Activated B cell treated with CpG ODN at 0.5 μM for 24 hours (primary cell): ENCODE results near the gene CBFA2T2. TPM values are rescaled to one million over a fixed set of nuclear protein-coding genes. Genes with fewer than 3 reads are reported as not detected.
"Not testable (repeated sequence)": the region's sequence is repeated elsewhere in the genome, so short reads cannot be mapped to it uniquely, and the experiment has no call there.

Experiments used
- ATAC-seq: fragments of 200-7000 bp; cut with Tn5 transposase; one replicate; pipeline ENCODE4 v1.10.0; 2021; ENCODE audit warnings: low read depth, mild to moderate bottlenecking, moderate library complexity
- CTCF ChIA-PET: fragments of 350-600 bp; sonication (Branson Sonifier 250); formaldehyde crosslinking; loops from one replicate; lab custom pipeline; 2021; ENCODE audit warnings: antibody characterized with exemption; lab: Charles Lee
- POLR2A ChIA-PET: fragments of 350-600 bp; sonication (Branson Sonifier 250); formaldehyde crosslinking; loops from one replicate; lab custom pipeline; 2021; ENCODE audit warnings: antibody characterized with exemption; lab: Charles Lee
- DNase-seq: peaks from one replicate; pipeline ENCODE4 v3.0.0; 2022
- H3K27ac Mint-ChIP-seq: one replicate; pipeline ENCODE4 v1.8.0; 2020; ENCODE audit warnings: mixed read lengths
- H3K27me3 Mint-ChIP-seq: one replicate; pipeline ENCODE4 v1.8.0; 2021; ENCODE audit warnings: mixed read lengths
- H3K36me3 Mint-ChIP-seq: one replicate; pipeline ENCODE4 v1.8.0; 2021; ENCODE audit warnings: low read depth, mixed read lengths
- H3K4me1 Mint-ChIP-seq: one replicate; pipeline ENCODE4 v1.8.0; 2021; ENCODE audit warnings: mixed read lengths
- H3K4me3 Mint-ChIP-seq: one replicate; pipeline ENCODE4 v1.8.0; 2020; ENCODE audit warnings: mild to moderate bottlenecking, mixed read lengths
- H3K9me3 Mint-ChIP-seq: one replicate; pipeline ENCODE4 v1.8.0; 2020; ENCODE audit warnings: mixed read lengths
- intact Hi-C: fragments of 100-400 bp; cut with micrococcal nuclease; formaldehyde crosslinking; loops from one replicate; pipeline ENCODE4 v1.15.1; 2024
- total RNA-seq: library from RNA; stranded (reverse); gene quantifications from 2 replicates; pipeline ENCODE4 v1.2.3, GENCODE V29; 2022
- TF ChIP-seq, protein P1 (sequence below): fragments of 200-600 bp; IDR thresholded peaks from one replicate; pipeline ENCODE4 v1.8.0; 2022; ENCODE audit warnings: antibody characterized with exemption, mild to moderate bottlenecking

Gene CBFA2T2
- total RNA-seq, 1 donor from 2014 or later = 15.8 TPM

DNA sequence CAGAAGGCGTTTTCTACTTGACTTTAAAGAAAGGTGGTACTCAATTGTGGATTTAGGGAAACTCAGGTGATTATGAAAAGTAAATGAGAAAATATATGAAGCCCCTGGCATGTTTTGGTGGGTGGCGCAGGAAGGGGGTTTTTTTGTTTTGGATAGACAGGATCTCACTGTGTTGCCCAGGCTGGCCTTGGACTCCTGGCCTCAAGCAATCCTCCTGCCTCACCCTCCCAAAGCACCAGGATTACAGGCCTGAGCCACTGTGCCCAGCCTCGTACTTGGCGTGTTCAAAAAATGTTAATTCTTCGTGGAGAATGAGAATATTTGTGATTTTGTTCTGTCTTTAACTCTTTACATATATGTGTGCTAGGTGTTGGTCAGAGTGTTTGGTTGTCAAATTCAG lies 140.1 kb downstream of the CBFA2T2 start:
- Mint-ChIP-seq H3K36me3 (peaks cover 79% of the 10 kb centered on the region), H3K27ac (no peak overlapping the region)
- POLR2A ChIA-PET = interaction anchor here (1.0 kb wide), 1 partner anchor 20 kb away, joined by 3 read pairs; no protein-coding TSS in a partner anchor

DNA sequence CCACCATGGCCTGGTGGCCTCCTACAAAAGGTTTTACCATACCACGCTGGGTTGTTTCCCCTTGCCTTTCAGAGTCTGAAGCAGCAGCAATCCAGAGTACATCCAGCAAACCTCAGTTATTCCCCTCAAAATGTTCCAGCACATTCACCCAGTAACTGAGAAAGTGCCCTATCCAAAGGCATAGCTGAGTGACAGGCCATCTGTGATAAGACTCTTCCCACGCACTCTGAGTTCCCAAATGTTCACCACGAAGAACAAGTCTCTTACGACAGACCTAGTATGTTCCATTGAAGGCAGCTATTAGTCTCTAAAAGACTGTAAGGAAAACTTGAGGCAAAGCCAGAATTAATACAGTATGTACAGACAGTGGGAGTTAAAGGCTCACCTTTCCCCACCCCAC lies 140.6 kb downstream of the CBFA2T2 start:
- no peaks in the 10 kb centered on the region for H3K9me3 Mint-ChIP-seq
- ATAC-seq (no peak), DNase-seq (no peak)
- POLR2A ChIA-PET = interaction anchor here (0.6 kb wide), 1 partner anchor 1096 kb away, joined by 5 read pairs; no protein-coding TSS in a partner anchor
- H3K4me1 Mint-ChIP-seq = no peaks in the 10 kb centered on the region
- TF ChIP-seq, protein P1, sequence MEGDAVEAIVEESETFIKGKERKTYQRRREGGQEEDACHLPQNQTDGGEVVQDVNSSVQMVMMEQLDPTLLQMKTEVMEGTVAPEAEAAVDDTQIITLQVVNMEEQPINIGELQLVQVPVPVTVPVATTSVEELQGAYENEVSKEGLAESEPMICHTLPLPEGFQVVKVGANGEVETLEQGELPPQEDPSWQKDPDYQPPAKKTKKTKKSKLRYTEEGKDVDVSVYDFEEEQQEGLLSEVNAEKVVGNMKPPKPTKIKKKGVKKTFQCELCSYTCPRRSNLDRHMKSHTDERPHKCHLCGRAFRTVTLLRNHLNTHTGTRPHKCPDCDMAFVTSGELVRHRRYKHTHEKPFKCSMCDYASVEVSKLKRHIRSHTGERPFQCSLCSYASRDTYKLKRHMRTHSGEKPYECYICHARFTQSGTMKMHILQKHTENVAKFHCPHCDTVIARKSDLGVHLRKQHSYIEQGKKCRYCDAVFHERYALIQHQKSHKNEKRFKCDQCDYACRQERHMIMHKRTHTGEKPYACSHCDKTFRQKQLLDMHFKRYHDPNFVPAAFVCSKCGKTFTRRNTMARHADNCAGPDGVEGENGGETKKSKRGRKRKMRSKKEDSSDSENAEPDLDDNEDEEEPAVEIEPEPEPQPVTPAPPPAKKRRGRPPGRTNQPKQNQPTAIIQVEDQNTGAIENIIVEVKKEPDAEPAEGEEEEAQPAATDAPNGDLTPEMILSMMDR = no peak
- H3K36me3 Mint-ChIP-seq = peaks cover 77% of the 10 kb centered on the region
- intact Hi-C loops = no loop called here
- no peaks in the 10 kb centered on the region for H3K27me3 Mint-ChIP-seq
- no peak overlapping the region for H3K27ac Mint-ChIP-seq
- no peak overlapping the region for H3K4me3 Mint-ChIP-seq
- CTCF ChIA-PET = interaction anchor here (0.9 kb wide), 1 partner anchor 11 kb away, joined by 3 read pairs; no protein-coding TSS in a partner anchor

More for the DNA sequence above, 140.1 kb downstream of the CBFA2T2 start:
- H3K4me3 Mint-ChIP-seq = no peak overlapping the region
- CTCF ChIA-PET = no interaction called here
- ATAC-seq (no peak), DNase-seq (no peak)
- H3K4me1 Mint-ChIP-seq = peaks cover under 1% of the 10 kb centered on the region
- intact Hi-C loops = no loop called here
- no peaks in the 10 kb centered on the region for H3K27me3 Mint-ChIP-seq
- H3K9me3 Mint-ChIP-seq = no peaks in the 10 kb centered on the region
- TF ChIP-seq, protein P1 = no peak

DNA sequence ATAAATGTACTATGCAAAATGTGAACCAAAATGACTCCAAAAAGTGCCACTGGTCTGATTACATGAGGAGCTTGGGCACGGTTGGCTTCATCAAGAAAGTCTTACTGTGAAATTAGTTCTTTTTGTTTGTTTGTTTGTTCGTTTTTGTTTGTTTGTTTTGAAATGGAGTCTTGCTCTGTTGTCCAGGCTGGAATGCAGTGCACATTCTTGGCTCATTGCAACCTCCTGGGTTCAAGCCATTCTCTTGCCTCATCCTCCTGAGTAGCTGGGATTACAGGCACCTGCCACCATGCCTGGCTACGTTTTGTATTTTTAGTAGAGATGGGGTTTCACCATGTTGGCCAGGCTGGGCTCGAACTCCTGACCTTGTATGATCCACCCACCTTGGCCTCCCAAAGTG lies 142.0 kb downstream of the CBFA2T2 start:
- CTCF ChIA-PET = not testable (repeated sequence)

DNA sequence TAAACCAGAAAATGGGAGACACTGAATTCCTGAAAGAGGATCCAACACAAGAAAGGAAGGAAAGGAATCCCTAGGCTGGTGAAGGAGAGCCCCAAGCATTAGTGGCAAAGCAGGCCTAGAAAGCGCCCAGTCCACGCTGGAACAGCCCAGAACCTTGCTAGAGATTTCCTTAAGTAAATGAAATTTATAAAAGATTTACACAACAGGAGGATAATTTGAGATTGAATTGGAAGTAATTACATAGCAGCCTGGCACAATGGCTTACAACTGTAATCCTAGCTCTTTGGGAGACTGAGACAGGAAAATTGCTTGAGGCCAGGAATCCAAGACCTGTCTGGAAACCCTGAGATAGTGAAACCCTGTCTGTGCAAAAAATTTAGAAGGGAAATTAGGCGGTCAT lies 145.4 kb downstream of the CBFA2T2 start:
- ChIA-PET POLR2A (no interaction called here), CTCF (no interaction called here)
- no peaks in the 10 kb centered on the region for H3K4me1 Mint-ChIP-seq
- TF ChIP-seq, protein P1 = no peak
- ATAC-seq (no peak), DNase-seq (no peak)
- no peaks in the 10 kb centered on the region for H3K9me3 Mint-ChIP-seq
- no peaks in the 10 kb centered on the region for H3K27me3 Mint-ChIP-seq
- intact Hi-C loops = no loop called here
- no peak overlapping the region for H3K27ac Mint-ChIP-seq
- H3K36me3 Mint-ChIP-seq = peaks cover 66% of the 10 kb centered on the region
- H3K4me3 Mint-ChIP-seq = no peak overlapping the region

More for the DNA sequence above, 142.0 kb downstream of the CBFA2T2 start:
- peaks cover 71% of the 10 kb centered on the region for H3K36me3 Mint-ChIP-seq
- H3K4me3 Mint-ChIP-seq, H3K27ac Mint-ChIP-seq, H3K4me1 Mint-ChIP-seq, intact Hi-C loops, DNase-seq, H3K9me3 Mint-ChIP-seq, H3K27me3 Mint-ChIP-seq, ATAC-seq, POLR2A ChIA-PET: not testable (repeated sequence)

DNA sequence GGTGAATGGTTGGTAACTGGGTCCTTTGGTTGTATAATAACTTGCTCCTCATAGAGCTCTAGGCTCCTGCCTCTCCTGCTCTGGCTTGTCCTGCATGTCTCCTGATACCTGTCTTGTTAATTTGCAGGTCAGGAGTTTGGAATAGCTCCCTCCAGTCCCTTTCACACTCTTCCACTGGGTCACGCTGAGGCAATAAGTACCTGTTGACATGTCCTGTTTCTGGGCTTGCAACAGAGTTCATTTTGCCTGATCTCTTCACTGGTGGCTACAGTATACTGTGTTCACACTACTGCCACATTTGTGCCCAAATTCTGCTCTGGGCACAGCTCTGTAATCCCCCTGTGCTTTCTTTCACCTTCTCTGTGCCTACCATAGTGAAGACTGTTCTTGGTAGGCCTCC lies 146.9 kb downstream of the CBFA2T2 start:
- intact Hi-C loops = no loop called here
- ChIA-PET POLR2A (no interaction called here), CTCF (no interaction called here)
- no peak overlapping the region for H3K4me3 Mint-ChIP-seq
- TF ChIP-seq, protein P1 = no peak
- no peaks in the 10 kb centered on the region for H3K27me3 Mint-ChIP-seq
- H3K4me1 Mint-ChIP-seq = no peaks in the 10 kb centered on the region
- ATAC-seq = no peak
- H3K27ac Mint-ChIP-seq = no peak overlapping the region
- H3K36me3 Mint-ChIP-seq = peaks cover 61% of the 10 kb centered on the region
- no peak for DNase-seq
- H3K9me3 Mint-ChIP-seq = no peaks in the 10 kb centered on the region

DNA sequence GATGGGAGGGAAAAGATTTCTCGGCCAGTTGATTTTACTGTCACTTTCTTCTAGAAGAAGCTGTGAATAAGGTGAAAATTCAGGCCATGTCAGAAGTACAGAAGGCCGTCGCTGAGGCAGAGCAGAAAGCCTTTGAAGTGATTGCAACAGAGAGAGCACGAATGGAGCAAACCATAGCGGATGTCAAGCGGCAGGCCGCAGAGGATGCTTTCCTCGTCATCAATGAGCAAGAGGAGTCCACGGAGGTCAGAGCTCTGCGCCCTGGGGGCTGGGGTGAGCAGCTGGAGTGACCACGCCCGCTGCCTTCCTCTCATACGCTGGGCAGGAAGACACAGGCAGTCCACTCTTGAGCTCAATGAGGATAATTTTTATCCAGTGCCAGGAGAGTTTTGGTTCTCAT lies 150.4 kb downstream of the CBFA2T2 start:
- Mint-ChIP-seq H3K4me3 (no peak overlapping the region), H3K27ac (no peak overlapping the region), H3K27me3 (no peaks in the 10 kb centered on the region), H3K36me3 (peaks cover 71% of the 10 kb centered on the region), H3K9me3 (no peaks in the 10 kb centered on the region), H3K4me1 (no peaks in the 10 kb centered on the region)
- intact Hi-C loops = no loop called here
- POLR2A ChIA-PET = no interaction called here
- no peak for ATAC-seq
- DNase-seq = no peak
- TF ChIP-seq, protein P1 = no peak
- CTCF ChIA-PET = no interaction called here
